ENCODE results near the gene OR6C76. TPM values are rescaled to one million over a fixed set of nuclear protein-coding genes. Genes with fewer than 3 reads are reported as not detected.

The OR6C76 gene
- total RNA-seq, 2 donors from 2014 or later = not detected

Other genes starting within 250 kb of the OR6C76 start
- not detected for gene OR10A7, start 205.2 kb upstream of the OR6C76 start, total RNA-seq
- not detected for gene OR6C74, start 181.6 kb upstream of the OR6C76 start, total RNA-seq
- gene OR6C6, start 129.7 kb upstream of the OR6C76 start, total RNA-seq = not detected
- gene OR6C1, start 111.9 kb upstream of the OR6C76 start, total RNA-seq = not detected
- not detected for gene OR6C3, start 95.5 kb upstream of the OR6C76 start, total RNA-seq
- gene OR6C75, start 63.3 kb upstream of the OR6C76 start, total RNA-seq = not detected
- gene OR6C65, start 25.7 kb upstream of the OR6C76 start, total RNA-seq = not detected
- gene OR6C2, start 17.8 kb downstream of the OR6C76 start, total RNA-seq = not detected
- under 1 TPM in 1 of 2 donors, not detected in 1; 0.52 TPM for gene OR6C70, start 43.9 kb downstream of the OR6C76 start, total RNA-seq
- gene OR6C68, start 66.1 kb downstream of the OR6C76 start, total RNA-seq = not detected
- not detected for gene OR6C4, start 123.3 kb downstream of the OR6C76 start, total RNA-seq
- gene OR2AP1, start 146.2 kb downstream of the OR6C76 start, total RNA-seq = under 1 TPM in 1 of 2 donors, not detected in 1; 0.30 TPM
- not detected for gene OR10P1, start 210.6 kb downstream of the OR6C76 start, total RNA-seq